Urothelium cell line (cell line): ENCODE measurements around the gene COX7A2.
A peak's percentile ranks its signal among the peaks of the same experiment; 100 is the strongest.

Experiments used
- DNase-seq: peaks from one replicate; pipeline ENCODE4 v3.0.0; 2011; ENCODE audit warnings: low spot score, mixed read lengths
- FAIRE-seq: peaks from 2 replicates; lab custom pipeline; 2011; peaks lifted over from hg19 to GRCh38; lab: Jason Lieb, UNC

Gene COX7A2

GRCh38 chr6:75222261-75222660 lies 21.3 kb downstream of the COX7A2 start:
- no peak for FAIRE-seq
- no peak for DNase-seq

DNA sequence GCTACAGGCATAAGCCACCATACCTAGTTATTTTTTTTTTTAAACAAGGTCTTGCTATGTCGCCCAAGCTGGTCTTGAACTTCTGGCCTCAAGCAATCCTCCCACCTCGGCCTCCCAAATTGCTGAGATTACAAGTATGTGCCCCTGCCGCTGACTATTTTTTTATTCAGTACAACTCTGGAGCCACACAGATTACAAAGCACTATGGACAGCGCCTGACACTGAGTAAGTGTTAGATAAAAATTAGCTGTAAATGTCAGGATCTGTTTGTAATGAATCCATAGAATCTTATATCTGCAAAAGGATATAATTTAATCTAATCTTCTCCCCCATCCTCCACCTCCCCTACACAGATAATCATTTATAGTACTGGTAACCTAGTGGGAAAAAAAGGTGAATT lies 22.5 kb downstream of the COX7A2 start:
- FAIRE-seq (no peak), DNase-seq (no peak)

DNA sequence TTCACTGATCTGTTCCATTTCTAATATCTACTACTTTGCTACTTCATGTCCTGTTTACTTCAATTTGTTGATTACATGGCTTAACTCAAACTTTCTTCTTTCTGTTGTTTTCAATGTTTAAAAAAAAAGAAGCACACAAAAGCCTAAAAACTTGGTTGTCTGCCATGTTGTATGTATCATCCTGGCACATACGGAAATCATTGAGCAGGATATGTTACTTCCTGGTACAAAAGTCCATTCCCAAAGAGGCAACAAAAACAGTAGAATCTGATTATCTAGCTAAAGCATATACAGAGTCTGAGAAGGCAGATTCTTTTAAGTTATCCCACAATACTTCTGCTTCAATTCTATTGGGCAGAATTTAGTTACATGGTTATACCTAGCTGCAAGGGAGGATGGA lies 23.2 kb downstream of the COX7A2 start:
- FAIRE-seq (no peak), DNase-seq (no peak)

DNA sequence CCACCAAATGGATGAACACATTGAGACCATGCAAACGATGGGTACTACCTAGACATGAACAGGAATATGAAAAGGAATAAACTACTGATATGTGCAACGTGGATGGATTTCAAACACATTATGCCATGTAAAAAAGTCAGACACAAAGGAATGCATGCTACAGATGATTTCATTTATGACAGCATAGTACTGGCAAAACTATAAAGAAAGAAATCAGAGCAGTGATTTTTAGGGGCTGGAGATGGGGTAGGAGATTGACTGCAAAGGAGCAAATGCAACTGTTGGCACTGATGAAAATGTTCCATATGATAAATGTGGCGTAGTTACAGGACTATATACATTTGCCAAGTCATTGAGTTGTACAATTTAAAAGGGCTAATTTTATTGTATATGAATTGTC lies 24.3 kb downstream of the COX7A2 start:
- DNase-seq (no peak), FAIRE-seq (no peak)

- DNase-seq (peak; percentile 26), FAIRE-seq (no peak)
These were observed 26.4 kb downstream of the COX7A2 start for GRCh38 chr6:75217193-75217592.

DNA sequence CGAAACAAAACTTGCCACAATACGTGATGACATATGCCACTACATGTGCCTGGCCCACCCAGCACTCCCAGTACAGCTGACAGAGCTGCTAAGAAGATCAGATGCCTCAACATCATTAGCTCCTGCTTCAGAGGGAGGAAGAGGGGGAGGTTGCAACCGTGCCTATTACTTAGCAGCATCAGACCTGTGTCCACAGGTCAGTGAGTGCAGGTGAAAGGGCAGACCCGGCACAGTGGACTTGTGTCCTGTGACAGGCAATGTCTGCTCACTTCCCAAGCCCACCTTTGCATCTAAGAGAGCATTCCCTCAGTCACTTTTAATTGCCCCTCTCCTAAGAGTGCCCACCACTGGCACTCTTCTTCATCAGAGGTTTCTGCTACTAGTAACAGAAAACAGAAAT lies 28.3 kb downstream of the COX7A2 start:
- peak; percentile 17 for FAIRE-seq

GRCh38 chr6:75213732-75214131 lies 29.9 kb downstream of the COX7A2 start:
- no peak for FAIRE-seq
- no peak for DNase-seq

More for the DNA sequence above, 28.3 kb downstream of the COX7A2 start:
- no peak for DNase-seq

GRCh38 chr6:75213112-75213511 lies 30.5 kb downstream of the COX7A2 start:
- DNase-seq (no peak), FAIRE-seq (no peak)

GRCh38 chr6:75211920-75212590 lies 31.5 kb downstream of the COX7A2 start:
- no peak for FAIRE-seq
- no peak for DNase-seq

DNA sequence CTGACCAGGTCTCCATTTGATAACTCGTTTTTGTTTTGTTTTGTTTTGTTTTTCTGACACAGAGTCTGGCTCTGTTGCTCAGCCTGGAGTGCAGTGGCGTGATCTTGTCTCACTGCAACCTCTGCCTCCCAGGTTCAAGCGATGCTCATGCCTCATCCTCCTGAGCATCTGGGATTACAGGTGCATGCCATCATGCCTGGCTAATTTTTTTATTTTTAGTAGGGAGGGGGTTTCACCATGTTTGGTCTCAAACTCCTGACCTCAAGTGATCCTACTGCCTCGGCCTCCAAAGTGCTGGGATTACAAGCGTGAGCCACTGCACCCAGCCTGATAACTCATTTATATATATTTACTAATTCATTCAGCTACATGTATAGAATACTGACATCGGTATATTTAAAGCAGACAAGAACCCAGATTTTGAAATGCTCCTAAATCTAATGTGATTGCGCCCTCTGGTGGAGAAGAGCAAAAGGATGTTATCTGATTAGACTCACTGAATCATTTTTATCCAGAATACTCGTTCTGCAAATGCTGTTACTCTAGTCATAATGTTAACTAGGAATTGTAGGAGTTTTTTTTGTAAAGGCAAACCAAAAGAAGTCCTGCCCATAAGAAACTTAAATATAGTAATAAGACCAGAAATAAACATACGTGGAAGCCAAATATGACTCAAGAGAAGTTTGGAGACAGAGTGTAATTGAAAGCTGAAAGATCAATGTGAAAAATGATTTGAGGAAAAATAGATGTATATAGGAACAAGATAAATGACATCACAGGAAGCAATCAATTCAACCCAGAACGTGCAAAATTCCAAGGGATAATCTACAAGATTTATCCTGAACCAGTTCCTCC lies 32.5 kb downstream of the COX7A2 start:
- FAIRE-seq (no peak), DNase-seq (peak; percentile 39)

GRCh38 chr6:75209184-75209723 lies 34.3 kb downstream of the COX7A2 start:
- DNase-seq (no peak), FAIRE-seq (no peak)

GRCh38 chr6:75208298-75209183 lies 35.1 kb downstream of the COX7A2 start:
- no peak for FAIRE-seq
- peak; percentile 76 for DNase-seq

DNA sequence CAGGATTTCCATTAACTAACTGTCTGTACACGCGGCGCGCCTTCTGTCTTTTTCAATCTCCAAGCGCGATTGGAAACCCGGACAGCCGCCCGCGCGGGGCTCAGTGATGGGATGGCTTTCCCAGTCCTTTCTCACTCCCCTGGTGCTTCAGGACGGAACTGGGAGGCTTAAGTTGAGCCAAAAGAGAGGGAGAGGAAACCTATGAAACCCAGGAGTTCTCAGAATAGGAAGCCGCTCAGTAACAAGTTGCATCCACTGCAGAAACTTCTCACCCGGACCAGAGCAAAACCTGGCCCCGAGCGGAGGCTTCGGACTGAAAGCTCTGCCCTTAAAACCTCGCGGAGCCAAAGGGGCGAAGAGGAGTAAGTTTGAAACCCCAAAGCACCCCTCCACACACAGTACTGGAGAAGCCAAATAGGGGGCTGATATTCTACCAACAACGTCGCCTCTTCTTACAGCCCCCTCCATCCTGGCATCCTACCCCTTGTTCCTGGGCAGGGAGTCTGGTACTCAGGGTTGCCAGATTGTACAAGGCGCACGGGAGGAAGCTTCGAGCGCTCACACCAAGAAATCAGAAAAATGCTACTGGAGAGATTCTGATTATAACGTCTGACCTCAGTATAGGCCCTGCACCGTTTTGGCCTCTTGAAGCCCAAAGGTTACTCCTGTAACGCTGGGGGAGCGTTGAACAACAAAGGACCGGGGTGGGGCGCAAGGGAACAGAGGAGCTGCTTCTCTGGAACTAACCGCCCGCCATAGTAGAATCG lies 36.8 kb downstream of the COX7A2 start:
- no peak for FAIRE-seq
- DNase-seq = no peak

GRCh38 chr6:75205776-75206575 lies 37.6 kb downstream of the COX7A2 start, which contains the start of gene COL12A1:
Gene COL12A1, minus strand, starts transcription at chr6:75206053. Its CDS starts 3,261 bp downstream, at chr6:75202792.
- peak; percentile 93 for DNase-seq
- peak; percentile 79 for FAIRE-seq

GRCh38 chr6:75204959-75205775 lies 38.4 kb downstream of the COX7A2 start:
- peak; percentile 72 for DNase-seq
- peak; percentile 58 for FAIRE-seq

- peak; percentile 72 for DNase-seq
- no peak for FAIRE-seq
These were observed 39.2 kb downstream of the COX7A2 start for GRCh38 chr6:75204217-75204958.

DNA sequence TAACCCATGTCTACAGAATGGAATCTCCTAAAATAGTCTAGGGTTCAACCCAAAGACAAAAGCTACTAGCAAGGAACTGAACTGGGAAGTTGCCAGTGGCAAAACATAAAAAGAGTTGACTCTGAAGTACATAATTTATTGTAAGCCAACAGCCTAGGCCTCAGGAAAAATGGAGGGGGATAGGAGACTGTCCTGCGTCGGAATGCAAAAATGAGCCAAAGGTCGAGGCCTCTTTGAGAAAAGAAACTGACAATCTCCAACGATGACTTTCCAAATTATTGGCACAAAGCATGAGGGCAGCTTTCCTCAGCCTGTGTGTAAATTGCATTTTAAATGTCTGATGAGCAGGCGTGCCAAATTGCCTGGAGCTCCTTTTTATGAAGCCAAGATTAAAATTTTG lies 39.9 kb downstream of the COX7A2 start:
- FAIRE-seq = no peak
- DNase-seq = no peak

- DNase-seq (no peak), FAIRE-seq (no peak)
These were observed 40.9 kb downstream of the COX7A2 start for GRCh38 chr6:75202676-75203131.
